Fibroblast of skin of right biceps (primary cell): ENCODE results near the gene KCTD2.

Source experiments
- DNase-seq: peaks from one replicate; pipeline ENCODE4 v3.0.0-alpha.2; 2013

KCTD2 gene

DNA sequence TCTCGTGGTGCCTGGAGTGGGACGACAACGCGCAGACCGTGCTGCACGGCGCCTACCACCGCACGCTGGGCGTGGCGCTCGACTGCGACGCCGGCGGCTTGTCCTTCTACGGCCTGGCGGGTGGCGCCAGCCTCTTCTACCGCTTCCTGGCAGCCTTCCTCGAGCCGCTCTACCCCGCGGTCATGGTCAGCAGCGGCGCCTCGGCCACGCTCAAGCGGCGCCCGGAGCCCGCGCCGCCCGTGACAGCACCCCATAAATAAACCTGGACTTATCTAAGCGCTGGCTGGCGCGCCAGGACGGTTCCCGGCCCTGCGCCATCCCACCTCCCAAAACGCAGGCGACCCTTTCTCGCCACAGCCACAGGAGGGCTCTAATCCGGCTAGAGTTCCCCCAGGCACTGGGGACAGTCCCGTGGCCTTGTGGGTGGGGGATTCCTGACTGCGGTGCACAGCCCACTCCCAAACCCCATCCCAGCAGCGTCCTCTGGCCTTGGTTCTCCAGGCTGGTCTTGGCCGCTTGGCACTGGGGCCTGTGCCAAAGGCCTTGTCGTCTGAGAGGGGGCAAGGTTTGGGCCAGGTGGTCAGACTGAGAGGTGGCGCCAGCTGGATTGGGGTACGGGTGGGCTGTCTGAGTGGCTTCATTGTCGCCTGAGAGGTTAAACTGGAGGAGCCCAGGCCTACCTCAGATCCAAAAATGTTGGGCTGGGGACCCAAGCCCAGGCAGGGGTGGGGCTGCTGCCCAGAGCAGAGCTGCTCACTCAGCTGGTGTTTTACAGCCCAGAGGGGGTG lies 30.7 kb downstream of the KCTD2 start:
- peak; percentile 46 for DNase-seq

- peak; percentile 87 for DNase-seq
Observed at GRCh38 chr17:75078284-75079022, 31.4 kb downstream of the KCTD2 start.

- DNase-seq, result no peak
Observed at GRCh38 chr17:75079023-75079373, 32.0 kb downstream of the KCTD2 start.

- DNase-seq, result no peak
Observed at GRCh38 chr17:75081611-75082540, 34.9 kb downstream of the KCTD2 start.

- DNase-seq, result no peak
Observed at GRCh38 chr17:75082683-75083082, 35.7 kb downstream of the KCTD2 start.

DNA sequence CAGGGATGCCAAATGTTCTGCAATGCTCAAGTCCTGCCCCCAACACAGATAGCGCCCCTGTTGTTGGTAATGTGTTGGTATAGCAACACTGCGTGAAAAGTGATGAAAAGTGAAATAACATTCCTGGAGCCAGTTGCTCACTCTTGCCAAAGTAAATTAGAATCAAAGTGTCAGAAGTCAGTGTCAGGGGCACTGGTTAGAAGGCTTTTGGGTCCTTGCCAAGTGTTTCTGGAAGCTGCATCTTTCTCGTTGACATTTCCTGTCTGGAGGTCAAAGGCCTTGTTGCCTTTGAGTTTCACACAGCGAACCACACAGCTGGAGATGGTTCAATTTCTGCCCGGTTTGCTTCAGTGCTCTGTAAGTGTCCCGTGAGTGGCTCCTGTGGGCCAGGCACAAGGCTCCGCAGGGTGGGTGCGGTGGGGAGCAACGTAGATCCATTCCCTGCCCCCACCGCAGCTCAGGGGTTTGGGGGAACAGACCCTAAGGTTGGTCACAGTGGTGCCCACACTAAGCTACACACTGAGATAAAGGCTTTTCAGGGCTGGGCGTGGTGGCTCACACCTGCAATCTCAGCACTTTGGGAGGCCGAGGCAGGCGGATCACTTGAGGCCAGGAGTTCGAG lies 37.1 kb downstream of the KCTD2 start:
- DNase-seq, result peak; percentile 29

DNA sequence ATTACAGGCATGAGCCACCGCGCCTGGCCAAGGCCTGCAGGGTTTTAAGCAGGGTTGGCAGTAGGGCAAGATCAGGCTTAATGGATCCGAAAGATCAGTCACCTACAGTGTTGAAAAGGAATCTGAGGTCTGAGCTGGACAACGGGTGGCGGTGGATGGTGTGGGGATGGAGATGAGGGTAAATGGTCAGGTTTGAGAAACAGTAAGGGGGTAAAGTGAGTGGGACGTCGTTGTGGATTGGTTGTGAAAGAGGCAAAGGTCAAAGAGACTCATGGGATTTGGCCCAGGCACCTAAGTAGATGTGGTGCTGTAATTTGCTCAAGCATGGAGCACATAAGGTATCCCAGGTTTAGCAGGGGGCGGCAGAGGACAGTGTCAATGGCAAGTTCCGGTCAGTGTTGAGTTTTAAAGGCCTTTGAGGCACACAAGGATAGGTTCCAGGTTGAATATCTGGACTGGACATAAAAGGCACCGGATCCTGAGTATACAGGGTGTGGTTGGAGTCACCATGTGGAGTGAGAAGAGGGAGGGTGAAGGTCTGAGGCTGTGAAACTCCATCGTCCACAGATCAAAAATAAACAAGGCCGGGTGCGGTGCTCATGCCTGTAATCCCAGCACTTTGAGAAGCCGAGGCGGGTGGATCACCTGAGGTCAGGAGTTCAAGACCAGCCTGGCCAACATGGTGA lies 39.6 kb downstream of the KCTD2 start:
- DNase-seq, result no peak

DNA sequence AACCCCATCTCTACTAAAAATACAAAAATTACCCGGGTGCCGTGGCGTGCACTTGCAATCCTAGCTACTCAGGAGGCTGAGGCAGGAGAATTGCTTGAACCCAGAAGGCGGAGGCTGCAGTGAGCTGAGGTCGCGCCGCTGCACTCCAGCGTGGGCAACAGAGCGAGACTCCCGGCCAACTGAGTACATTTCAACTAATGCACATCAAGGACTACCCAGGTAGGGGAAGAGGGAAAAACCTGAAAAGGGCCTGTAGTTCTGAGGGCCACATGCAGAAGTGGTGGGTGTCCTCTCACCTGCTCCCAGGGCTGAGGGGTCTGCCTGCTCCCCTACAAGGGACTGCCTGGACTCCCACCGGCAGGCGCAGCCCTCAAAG lies 40.1 kb downstream of the KCTD2 start:
- no peak for DNase-seq

DNA sequence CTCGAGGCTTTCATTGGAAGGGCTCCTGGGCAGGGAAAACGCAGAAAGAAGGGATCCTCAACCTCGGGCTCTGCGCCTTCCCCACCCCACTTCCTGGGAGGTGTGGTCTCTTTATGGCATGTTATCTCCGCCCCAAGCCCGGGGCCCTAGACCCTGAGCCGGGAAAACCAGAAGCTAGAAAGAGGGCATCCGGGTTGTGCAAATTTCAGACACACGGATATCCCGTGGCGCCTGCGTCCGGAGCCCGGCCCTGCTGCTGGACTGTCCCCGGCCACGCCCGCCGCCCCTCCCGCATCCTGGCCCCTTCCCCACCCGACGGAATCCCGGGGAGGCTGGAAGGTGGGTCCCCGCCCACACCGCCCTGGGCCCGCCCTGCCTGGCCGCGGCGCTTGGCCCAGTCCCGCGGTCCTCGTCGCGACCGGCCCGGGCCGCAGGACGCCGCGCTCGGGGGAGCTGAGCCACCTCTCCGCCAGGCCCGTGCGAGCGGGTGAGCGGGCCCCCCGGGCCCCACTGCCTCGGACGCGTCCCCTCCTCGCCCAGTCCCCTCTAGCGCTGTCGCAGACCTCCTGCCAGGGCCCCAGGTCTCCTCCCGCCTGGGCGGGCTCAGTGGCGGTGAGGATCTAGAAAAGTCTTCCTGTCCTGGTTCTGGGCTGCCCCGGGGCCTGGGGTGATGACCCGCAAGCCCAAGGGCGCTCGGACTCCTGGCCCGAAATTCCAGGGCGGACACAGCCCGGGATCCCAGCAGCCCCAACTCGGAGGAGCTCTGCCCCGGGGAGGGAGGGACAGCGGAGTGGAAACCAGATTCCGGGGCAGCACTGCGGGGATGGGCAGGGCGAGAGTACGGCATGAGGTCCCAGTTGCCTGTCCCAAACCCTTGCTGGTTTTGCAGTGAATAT lies 40.8 kb downstream of the KCTD2 start, which contains the start of gene SLC16A5:
TSS of gene SLC16A5 (plus strand) at position 397 of the 896 bp plus-strand sequence. CDS start 5,683 bp downstream, outside the sequence.
- peak; percentile 85 for DNase-seq

GRCh38 chr17:75088465-75089417 lies 41.7 kb downstream of the KCTD2 start:
- DNase-seq, result peak; percentile 20

DNA sequence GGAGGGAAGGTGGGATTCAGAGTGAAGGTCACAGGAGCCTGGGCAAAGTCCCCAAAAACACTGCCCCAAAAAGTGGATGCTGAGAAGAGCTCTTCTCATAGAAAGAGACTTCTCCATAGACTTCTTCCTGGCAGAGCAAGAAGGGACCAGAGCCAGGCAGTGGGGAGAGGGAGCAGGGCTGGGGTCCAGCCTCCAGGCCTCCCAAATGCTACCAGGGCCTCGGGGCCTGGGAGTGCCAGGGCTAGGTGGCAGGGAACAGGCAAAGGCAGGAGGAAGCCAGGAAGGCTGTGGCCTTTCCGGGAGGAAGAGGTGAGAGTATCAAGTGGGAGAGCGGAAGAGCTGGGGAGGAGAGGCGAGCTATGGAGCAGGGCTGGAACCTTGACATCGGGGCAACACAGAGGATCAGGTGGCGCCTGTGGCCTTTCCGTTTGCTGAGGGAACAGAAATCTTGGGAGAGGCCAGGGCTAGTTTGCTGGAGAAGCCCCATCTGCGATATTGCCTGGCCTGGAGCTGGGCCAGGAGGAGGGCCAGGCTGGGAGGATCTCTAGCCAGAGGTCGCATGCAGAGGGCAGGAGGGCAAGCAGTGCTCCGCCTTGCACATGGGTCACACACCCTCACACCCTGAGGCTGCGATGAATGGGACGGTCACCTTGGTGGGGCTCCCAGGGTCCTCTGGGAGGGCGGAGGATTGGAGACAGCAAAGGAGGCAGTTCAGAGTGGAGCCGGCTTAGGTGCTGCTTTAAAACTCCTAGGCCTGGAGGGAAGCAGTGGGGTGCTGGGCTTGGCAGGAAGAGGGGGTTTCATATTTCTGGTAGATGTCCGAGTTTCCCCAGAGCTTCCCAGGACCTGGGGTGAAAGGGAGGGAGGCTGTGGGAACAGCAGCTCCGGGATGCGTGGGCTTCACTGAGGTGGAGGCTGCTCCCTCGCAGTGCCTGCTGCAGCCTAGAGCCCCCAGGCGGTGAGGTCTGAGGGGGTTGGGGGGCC lies 44.1 kb downstream of the KCTD2 start:
- no peak for DNase-seq

DNA sequence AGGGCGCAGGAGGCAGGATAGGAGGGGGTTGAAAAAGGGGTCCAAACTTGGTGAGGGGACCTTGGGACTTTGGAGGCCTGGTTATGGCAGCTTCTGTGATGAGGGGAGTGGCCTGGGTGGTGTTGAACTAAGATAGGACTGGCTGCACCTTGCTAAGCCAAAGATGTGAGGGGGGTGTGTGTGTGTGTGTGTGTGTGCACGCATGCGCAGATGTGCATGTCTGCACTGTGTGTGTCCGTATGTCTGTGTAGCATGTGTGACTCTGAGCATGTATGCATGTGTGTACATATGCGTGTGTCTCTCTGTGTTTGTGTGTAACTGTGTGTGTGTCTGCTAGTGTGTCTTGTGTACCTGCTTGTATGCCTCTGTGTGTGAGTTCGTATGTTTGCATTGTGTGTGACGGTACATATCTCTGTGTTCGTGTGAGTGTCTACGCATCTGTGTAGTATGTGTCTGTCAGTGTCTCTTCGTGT lies 44.9 kb downstream of the KCTD2 start:
- no peak for DNase-seq

- no peak for DNase-seq
Observed at GRCh38 chr17:75093548-75094158, 46.6 kb downstream of the KCTD2 start.

DNA sequence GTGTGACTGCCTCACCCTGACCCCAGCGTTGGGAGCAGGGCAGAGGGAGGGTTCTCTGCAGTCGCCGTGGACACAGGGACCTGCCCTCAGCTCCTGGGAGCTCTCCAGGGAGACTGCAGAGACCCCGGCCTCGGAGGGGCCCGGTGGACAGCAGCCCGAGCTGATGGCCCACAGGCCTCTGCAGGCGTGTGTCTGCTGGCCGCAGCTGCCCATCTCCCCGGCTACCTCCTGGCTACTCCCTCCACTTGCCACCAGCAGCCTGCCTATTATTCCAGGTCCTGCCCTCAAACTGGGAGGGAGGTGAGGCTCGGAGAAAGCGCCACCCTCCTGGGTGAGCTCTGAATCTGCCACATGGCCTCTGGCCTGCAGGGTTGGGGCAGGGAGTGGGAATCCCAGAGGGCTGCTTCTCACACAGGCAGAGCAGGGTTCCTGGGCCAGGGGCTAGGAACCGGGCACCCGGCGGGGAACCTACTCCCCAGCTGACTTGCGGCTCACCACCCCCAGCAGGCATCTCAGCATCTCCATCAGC lies 47.9 kb downstream of the KCTD2 start:
- no peak for DNase-seq

- DNase-seq, result peak; percentile 72
Observed at GRCh38 chr17:75096082-75096625, 49.1 kb downstream of the KCTD2 start.

- DNase-seq, result no peak
Observed at GRCh38 chr17:75097865-75098264, 50.8 kb downstream of the KCTD2 start.

- no peak for DNase-seq
Observed at GRCh38 chr17:75098861-75099260, 51.8 kb downstream of the KCTD2 start.
